ENCODE measurements around the gene RPTOR.

Gene RPTOR

DNA sequence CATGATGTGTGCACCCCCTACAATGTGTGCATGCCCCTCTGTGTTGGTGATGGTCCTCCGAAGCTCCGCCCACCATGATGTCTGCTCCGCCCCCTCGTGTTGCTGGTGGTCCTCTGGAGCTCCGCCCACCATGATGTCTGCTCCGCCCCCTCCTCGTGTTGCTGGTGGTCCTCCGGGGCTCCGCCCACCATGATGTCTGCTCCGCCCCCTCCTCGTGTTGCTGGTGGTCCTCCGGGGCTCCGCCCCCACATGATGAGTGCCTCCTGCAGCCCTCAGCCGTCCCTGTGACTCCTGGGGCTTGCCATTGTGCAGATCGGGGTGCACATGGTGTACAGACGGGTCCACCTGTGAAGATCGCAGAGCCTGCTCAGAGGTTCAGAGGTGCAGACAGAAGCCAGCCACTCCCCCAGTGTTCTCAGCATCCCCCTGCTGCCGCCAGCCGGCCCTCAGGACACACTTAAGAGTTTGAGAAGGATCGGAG lies 317.9 kb downstream of the RPTOR start:
- no peak overlapping the region for H3K27ac ChIP-seq (ENCODE audit: low read length)
- no peaks in the 10 kb centered on the region for H3K27me3 ChIP-seq (ENCODE audit: control insufficient read depth, insufficient read depth, low read length)
- H3K9me3 ChIP-seq (ENCODE audit: control insufficient read depth, insufficient read depth, low read length): no peaks in the 10 kb centered on the region
- H3K36me3 ChIP-seq (ENCODE audit: control insufficient read depth, insufficient read depth, low read length): no peaks in the 10 kb centered on the region; the same call in 1 of the 2 replicates
- no peak overlapping the region for H3K4me3 ChIP-seq (ENCODE audit: low read length)
- WGBS (ENCODE audit: insufficient coverage, insufficient read length): no CpG with 5 or more reads among the region's 20 CpGs
- peaks cover 9% of the 10 kb centered on the region for H3K4me1 ChIP-seq (ENCODE audit: control insufficient read depth, insufficient read depth, low read length)
- DNase-seq (ENCODE audit: low read depth, low spot score): no peak

DNA sequence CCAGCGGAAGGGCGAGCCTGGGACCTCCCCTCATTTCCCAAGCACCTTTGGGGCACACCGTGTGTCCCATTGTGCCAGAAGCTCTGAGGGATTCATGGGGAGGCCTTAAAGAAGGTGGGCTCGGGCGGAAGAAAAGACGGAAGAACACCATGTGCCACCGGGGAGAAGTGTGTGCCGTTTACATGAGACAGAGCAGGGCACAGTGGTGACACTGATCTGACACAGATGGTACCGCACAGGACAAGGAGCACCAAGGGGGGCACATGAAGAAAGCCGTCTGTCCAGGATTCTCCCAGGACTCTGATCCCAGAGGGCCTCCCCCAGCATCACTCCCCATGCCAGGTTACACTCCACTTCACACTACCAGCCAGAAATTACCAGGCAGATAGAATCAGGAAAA lies 318.3 kb downstream of the RPTOR start:
- no peak overlapping the region for H3K4me3 ChIP-seq (ENCODE audit: low read length)
- no CpG with 5 or more reads among the region's 10 CpGs for WGBS (ENCODE audit: insufficient coverage, insufficient read length)
- H3K9me3 ChIP-seq (ENCODE audit: control insufficient read depth, insufficient read depth, low read length): no peaks in the 10 kb centered on the region
- DNase-seq (ENCODE audit: low read depth, low spot score): no peak
- H3K27ac ChIP-seq (ENCODE audit: low read length): no peak overlapping the region
- H3K4me1 ChIP-seq (ENCODE audit: control insufficient read depth, insufficient read depth, low read length): peaks cover 9% of the 10 kb centered on the region
- no peaks in the 10 kb centered on the region for H3K27me3 ChIP-seq (ENCODE audit: control insufficient read depth, insufficient read depth, low read length)
- H3K36me3 ChIP-seq (ENCODE audit: control insufficient read depth, insufficient read depth, low read length): no peaks in the 10 kb centered on the region; the same call in 1 of the 2 replicates

DNA sequence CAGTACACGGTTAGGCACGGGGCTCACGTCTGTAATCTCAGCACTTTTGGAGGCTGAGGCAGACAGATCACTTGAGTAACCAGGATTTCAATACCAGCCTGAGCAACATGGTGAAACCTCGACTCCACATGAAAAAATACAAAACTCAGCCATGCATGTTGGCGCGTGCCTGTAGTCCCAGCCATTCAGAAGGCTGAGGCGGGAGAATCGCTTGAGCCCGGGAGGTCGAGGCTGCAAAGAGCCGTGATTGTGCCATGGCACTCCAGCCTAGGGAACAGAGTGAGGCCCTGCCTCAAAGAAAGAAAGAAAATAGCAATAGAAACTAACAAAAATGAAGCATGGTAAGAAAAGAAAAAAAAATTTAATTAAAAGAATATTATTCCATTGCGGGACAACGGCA lies 319.0 kb downstream of the RPTOR start:
- no CpG with 5 or more reads among the region's 13 CpGs for WGBS (ENCODE audit: insufficient coverage, insufficient read length)
- H3K4me1 ChIP-seq (ENCODE audit: control insufficient read depth, insufficient read depth, low read length): peaks cover 9% of the 10 kb centered on the region
- no peak overlapping the region for H3K27ac ChIP-seq (ENCODE audit: low read length)
- no peaks in the 10 kb centered on the region for H3K36me3 ChIP-seq (ENCODE audit: control insufficient read depth, insufficient read depth, low read length)
- no peak for DNase-seq (ENCODE audit: low read depth, low spot score)
- no peak overlapping the region for H3K4me3 ChIP-seq (ENCODE audit: low read length)
- no peaks in the 10 kb centered on the region for H3K9me3 ChIP-seq (ENCODE audit: control insufficient read depth, insufficient read depth, low read length)
- no peaks in the 10 kb centered on the region for H3K27me3 ChIP-seq (ENCODE audit: control insufficient read depth, insufficient read depth, low read length)

DNA sequence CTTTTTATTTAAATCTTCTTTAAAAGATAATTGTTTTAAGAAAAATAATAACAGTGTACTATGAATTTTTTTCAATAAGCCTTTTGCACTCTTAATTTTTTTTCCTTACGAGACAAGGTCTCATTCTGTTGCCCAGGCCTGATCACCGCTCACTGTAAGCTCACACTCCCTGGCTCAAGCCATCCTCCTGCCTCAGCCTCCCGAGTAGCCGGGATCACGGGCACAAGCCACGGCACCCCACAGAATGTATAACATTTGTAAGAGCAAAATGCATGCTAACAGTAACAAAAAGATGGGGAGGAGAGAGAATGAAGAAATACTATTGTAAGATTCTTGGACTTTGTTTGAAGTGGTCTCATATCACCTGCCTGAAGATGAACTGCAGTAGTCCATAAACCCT lies 320.1 kb downstream of the RPTOR start:
- no peaks in the 10 kb centered on the region for H3K36me3 ChIP-seq (ENCODE audit: control insufficient read depth, insufficient read depth, low read length)
- no CpG with 5 or more reads among the region's 6 CpGs for WGBS (ENCODE audit: insufficient coverage, insufficient read length)
- no peak overlapping the region for H3K27ac ChIP-seq (ENCODE audit: low read length)
- H3K4me1 ChIP-seq (ENCODE audit: control insufficient read depth, insufficient read depth, low read length): peaks cover 5% of the 10 kb centered on the region
- no peak overlapping the region for H3K4me3 ChIP-seq (ENCODE audit: low read length)
- DNase-seq (ENCODE audit: low read depth, low spot score): no peak
- no peaks in the 10 kb centered on the region for H3K9me3 ChIP-seq (ENCODE audit: control insufficient read depth, insufficient read depth, low read length)
- no peaks in the 10 kb centered on the region for H3K27me3 ChIP-seq (ENCODE audit: control insufficient read depth, insufficient read depth, low read length)

DNA sequence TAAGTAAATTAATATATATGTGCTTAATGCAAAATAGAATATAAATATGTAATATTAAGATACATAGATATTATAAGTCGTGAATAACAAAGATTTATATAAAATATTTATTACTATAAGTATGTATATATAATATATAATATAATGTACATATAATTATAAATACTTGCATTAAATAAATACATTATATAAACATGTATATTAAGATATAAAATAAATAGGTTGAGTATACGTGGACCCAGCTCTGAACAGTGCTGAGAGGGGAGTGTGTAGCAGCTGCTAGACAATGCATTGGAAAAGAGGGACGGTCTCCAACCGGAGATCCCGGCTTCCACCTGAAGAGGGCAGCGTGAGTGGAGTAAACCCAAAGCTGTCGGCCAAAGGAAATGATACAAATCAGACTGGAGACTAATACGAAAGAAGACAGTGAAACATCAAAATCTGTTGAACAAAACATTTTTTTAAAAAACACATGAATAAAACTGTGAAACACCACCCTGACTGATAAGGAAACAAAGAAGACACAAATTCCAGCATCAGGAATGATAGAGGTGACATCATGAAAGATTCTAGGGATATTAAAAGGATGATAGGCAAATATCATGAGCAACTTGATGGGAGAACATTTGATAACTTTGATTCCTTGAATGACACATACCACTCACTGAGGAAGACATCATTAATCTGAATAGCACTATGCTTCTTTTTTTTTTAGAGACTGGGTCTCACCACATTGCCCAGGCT lies 321.6 kb downstream of the RPTOR start:
- H3K36me3 ChIP-seq (ENCODE audit: control insufficient read depth, insufficient read depth, low read length): no peaks in the 10 kb centered on the region
- H3K9me3 ChIP-seq (ENCODE audit: control insufficient read depth, insufficient read depth, low read length): no peaks in the 10 kb centered on the region
- no peaks in the 10 kb centered on the region for H3K27me3 ChIP-seq (ENCODE audit: control insufficient read depth, insufficient read depth, low read length)
- no CpG with 5 or more reads among the region's 8 CpGs for WGBS (ENCODE audit: insufficient coverage, insufficient read length)
- no peaks in the 10 kb centered on the region for H3K4me1 ChIP-seq (ENCODE audit: control insufficient read depth, insufficient read depth, low read length)
- H3K27ac ChIP-seq (ENCODE audit: low read length): no peak overlapping the region
- H3K4me3 ChIP-seq (ENCODE audit: low read length): no peak overlapping the region
- DNase-seq (ENCODE audit: low read depth, low spot score): no peak

DNA sequence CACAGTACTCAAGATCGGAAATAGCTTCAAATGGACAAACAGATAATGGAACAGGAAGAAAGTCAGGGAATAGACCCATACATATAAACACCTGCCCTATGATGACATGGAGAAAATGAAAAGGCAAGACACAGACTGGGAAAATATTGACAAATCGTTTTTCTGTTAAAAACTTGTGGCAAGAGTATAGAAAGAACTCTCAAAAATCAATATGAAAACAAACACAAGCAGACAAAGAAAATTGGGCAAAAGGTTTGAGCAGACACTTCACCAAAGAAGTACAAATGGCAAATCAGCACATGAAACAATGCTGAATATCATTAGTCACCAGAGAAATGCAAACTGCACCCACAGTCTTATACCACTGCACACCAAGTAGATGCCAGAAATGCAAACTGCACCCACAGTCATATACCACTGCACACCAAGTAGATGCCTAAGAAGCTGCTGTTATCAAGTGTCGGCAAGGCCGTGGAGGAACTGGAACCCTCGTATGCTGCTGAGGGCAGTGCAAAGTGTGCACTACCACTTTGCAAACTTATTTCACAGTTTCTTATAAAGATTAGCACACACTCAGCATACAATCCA lies 323.5 kb downstream of the RPTOR start:
- H3K27me3 ChIP-seq (ENCODE audit: control insufficient read depth, insufficient read depth, low read length): no peaks in the 10 kb centered on the region
- H3K36me3 ChIP-seq (ENCODE audit: control insufficient read depth, insufficient read depth, low read length): no peaks in the 10 kb centered on the region
- WGBS (ENCODE audit: insufficient coverage, insufficient read length): no CpG with 5 or more reads among the region's 5 CpGs
- DNase-seq (ENCODE audit: low read depth, low spot score): no peak
- no peak overlapping the region for H3K27ac ChIP-seq (ENCODE audit: low read length)
- peaks cover 4% of the 10 kb centered on the region; the same call in 1 of the 2 replicates for H3K4me1 ChIP-seq (ENCODE audit: control insufficient read depth, insufficient read depth, low read length)
- H3K4me3 ChIP-seq (ENCODE audit: low read length): no peak overlapping the region
- H3K9me3 ChIP-seq (ENCODE audit: control insufficient read depth, insufficient read depth, low read length): no peaks in the 10 kb centered on the region

DNA sequence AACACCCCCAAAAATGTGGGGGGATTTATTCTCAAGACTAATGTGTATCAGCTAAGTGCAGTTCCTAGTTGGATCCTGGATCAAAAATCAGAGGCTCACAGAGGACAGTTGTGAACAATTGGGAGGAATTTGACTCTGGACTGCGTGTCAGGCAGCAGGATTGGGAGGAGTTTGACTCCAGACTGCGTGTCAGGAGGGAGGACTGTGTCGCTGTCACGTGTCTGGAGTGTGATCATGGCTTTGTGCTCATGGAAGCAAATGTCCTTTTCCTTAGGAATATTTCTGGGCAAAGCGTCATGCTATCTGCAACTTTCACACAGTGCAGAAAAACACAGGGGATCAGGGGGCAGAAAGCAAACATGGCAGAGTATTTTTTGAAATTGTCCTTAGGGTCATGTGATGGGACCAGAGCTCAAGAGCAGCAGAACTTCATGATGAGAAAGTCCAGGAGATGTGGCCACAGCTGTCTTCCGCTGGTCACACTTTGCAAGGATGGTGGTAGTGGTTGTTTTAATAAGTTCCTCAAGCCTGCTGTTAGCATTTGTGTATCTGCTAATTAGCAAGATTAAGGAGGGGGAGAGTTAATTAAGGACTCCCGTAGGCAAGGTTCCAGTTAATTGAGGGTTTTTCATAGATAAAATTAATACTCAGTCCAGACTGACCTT lies 325.0 kb downstream of the RPTOR start:
- peaks cover 8% of the 10 kb centered on the region for H3K4me1 ChIP-seq (ENCODE audit: control insufficient read depth, insufficient read depth, low read length)
- no peaks in the 10 kb centered on the region for H3K27me3 ChIP-seq (ENCODE audit: control insufficient read depth, insufficient read depth, low read length)
- no peak for DNase-seq (ENCODE audit: low read depth, low spot score)
- H3K27ac ChIP-seq (ENCODE audit: low read length): no peak overlapping the region
- H3K4me3 ChIP-seq (ENCODE audit: low read length): no peak overlapping the region
- H3K36me3 ChIP-seq (ENCODE audit: control insufficient read depth, insufficient read depth, low read length): no peaks in the 10 kb centered on the region
- no peaks in the 10 kb centered on the region for H3K9me3 ChIP-seq (ENCODE audit: control insufficient read depth, insufficient read depth, low read length)
- WGBS (ENCODE audit: insufficient coverage, insufficient read length): no CpG with 5 or more reads among the region's 7 CpGs

DNA sequence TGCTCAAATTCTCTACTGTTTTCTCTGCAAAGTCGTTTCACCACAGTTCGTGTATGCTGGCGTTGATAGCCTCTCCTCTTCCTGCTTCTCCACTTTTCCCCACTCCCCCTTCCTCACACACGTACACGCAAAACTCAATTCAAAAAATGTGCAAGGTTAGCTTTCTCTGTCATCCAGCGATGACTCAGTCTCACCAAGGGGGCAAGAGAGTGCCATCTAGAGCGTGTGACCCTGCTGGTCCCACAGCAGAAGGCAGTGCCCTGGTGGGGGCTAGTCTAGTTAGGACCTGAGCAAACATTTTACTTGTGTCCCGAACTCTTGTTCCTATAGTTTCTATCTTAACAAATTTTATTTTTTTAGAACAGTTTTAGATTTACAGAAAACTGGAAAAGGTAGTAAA lies 325.8 kb downstream of the RPTOR start:
- Histone ChIP-seq H3K9me3 (ENCODE audit: control insufficient read depth, insufficient read depth, low read length) (no peaks in the 10 kb centered on the region), H3K27ac (ENCODE audit: low read length) (no peak overlapping the region), H3K36me3 (ENCODE audit: control insufficient read depth, insufficient read depth, low read length) (no peaks in the 10 kb centered on the region), H3K4me1 (ENCODE audit: control insufficient read depth, insufficient read depth, low read length) (peaks cover 8% of the 10 kb centered on the region), H3K27me3 (ENCODE audit: control insufficient read depth, insufficient read depth, low read length) (no peaks in the 10 kb centered on the region), H3K4me3 (ENCODE audit: low read length) (no peak overlapping the region)
- no peak for DNase-seq (ENCODE audit: low read depth, low spot score)
- no CpG with 5 or more reads among the region's 8 CpGs for WGBS (ENCODE audit: insufficient coverage, insufficient read length)

DNA sequence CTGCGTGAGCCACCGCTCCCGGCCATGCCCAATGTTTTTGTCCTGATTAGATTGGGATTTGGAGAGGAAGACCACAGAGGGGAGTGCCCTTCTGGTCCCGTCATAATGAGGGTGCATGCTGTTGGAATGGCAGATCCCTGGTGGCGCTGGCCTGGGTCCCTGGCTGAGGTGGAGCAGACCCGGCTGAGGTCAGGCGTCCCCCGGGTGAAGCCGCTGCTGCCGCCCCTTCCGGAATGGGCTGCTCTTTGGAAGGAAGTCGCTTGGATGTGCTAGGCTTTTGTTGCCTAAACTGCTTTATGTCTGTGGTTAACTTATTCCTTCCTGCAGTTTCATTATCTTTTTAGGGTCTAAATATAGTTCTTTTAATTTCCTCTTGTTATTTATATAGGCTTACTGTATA lies 326.7 kb downstream of the RPTOR start:
- no peak overlapping the region for H3K4me3 ChIP-seq (ENCODE audit: low read length)
- H3K36me3 ChIP-seq (ENCODE audit: control insufficient read depth, insufficient read depth, low read length): no peaks in the 10 kb centered on the region
- no peak overlapping the region for H3K27ac ChIP-seq (ENCODE audit: low read length)
- no peaks in the 10 kb centered on the region for H3K27me3 ChIP-seq (ENCODE audit: control insufficient read depth, insufficient read depth, low read length)
- DNase-seq (ENCODE audit: low read depth, low spot score): no peak
- peaks cover 8% of the 10 kb centered on the region for H3K4me1 ChIP-seq (ENCODE audit: control insufficient read depth, insufficient read depth, low read length)
- H3K9me3 ChIP-seq (ENCODE audit: control insufficient read depth, insufficient read depth, low read length): no peaks in the 10 kb centered on the region
- WGBS (ENCODE audit: insufficient coverage, insufficient read length): no CpG with 5 or more reads among the region's 12 CpGs

DNA sequence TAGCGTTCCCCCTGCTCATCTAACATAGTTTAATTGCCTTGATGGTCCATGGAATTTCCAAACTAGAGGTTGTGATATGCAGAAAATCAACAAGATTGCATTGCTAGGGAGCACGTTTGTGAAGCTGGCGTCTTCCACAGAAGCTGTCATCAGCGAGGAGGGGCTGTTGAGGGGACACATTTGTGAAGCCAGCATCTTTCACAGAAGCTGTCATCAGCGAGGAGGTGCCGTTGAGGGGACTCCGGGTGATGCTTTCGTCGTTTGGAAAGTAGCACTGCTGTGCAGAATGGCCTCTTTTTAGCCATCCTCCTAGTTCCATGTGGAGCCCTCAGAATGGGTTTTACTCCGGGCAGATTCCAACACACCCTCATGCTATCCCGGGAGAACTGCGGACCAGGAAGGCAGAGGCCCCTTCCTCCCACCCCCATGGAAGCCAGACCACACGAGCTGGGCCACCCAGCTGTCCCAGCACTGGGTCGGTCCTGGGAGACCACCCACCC lies 327.4 kb downstream of the RPTOR start:
- no peaks in the 10 kb centered on the region for H3K36me3 ChIP-seq (ENCODE audit: control insufficient read depth, insufficient read depth, low read length)
- no peak for DNase-seq (ENCODE audit: low read depth, low spot score)
- no peak overlapping the region for H3K4me3 ChIP-seq (ENCODE audit: low read length)
- no peaks in the 10 kb centered on the region for H3K27me3 ChIP-seq (ENCODE audit: control insufficient read depth, insufficient read depth, low read length)
- no CpG with 5 or more reads among the region's 14 CpGs for WGBS (ENCODE audit: insufficient coverage, insufficient read length)
- H3K9me3 ChIP-seq (ENCODE audit: control insufficient read depth, insufficient read depth, low read length): no peaks in the 10 kb centered on the region
- H3K4me1 ChIP-seq (ENCODE audit: control insufficient read depth, insufficient read depth, low read length): peaks cover 8% of the 10 kb centered on the region
- H3K27ac ChIP-seq (ENCODE audit: low read length): no peak overlapping the region
